HG03159 (cell line): Measurements from ENCODE around the gene RPUSD1.
"Not testable (repeated sequence)": the region's sequence is repeated elsewhere in the genome, so short reads cannot be mapped to it uniquely, and the experiment has no call there.

Experiments
- ATAC-seq: cut with Tn5 transposase; IDR thresholded peaks from one replicate; pipeline ENCODE4 v1.9.1; 2021; ENCODE audit warnings: mild to moderate bottlenecking, moderate library complexity; ENCODE audit not compliant: unreplicated experiment

The RPUSD1 gene

DNA sequence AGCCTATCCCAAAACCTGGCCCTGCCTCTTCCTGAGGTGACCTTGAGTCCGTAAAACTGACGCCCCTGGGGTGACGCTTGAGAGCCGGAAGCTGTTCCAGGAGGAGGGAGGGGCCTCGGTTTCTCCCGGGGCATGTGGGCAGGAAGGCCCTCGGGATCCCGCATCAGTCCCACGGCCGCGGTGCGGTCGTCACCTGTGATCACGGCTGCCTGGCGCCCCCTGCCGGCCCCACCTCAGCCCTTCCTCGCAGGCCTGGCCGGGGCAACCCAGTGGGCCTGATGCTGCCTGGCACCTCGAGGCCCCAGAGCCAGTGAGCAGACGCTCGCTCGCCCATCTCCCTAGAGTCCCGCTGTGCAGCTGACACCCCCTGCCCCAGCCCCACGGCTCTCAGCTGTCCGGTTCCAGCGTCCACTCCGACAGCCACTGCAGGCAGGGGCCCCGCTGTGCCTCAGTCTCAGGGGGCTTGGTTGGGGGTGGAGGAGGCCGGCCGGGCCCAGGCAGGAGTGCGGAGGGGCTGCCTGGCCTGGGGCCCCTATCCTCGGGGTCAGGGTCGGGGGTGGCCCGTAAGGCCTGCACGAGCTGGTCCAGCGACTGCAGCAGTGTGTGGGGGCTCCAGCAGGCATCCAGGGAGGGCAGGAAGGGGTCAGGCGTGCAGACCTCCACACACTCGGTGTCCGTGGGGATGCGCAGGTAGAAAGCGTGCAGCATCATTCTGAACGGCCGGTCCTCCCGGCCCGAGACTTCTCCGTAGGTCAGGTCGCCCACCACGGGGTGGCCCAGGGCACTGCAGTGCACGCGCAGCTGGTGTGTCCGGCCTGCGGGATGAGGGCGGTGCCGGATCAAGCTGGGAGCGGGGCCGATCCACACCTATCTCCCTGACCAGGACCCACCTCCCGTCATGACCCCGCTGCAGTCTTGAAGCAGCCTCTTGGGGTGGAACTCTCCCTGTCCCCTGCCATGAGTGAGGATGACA is 2.3 kb downstream of the RPUSD1 start:
- no peak for ATAC-seq

- ATAC-seq: no peak
Observed at GRCh38 chr16:784431-784830, 3.8 kb downstream of the RPUSD1 start.

- ATAC-seq: no peak
Observed at GRCh38 chr16:783404-784161, 4.6 kb downstream of the RPUSD1 start.

DNA sequence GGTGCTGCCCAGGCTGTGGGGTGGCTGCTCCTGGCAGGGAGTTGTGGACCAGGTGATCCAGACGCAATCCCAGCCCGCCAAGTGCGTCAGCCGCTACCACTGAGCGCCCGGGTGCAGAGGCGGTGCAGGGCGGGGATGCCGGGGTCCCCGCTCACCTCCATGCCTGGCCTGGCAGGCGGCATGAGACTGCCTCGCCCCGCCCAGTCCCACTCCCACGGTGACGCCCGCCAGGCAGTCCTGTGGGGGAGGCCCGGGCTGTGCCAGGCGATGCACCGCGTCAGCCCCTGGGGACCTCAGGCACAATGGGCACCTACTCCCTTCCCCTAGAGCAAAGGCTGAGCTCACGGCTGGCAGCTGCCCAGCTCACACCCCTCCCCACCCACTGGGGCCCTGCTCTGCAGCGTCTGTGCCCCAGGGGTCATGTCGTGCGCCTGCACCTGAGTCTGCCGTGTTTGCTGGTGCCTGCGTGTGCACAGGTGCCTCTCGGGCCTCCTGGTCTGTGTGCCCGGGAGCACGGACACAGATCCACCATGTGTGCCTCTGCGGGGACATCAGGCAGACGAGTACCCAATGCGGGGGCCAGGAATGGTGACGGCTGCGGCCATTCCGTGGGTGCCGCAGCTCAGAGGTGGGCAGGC is 5.3 kb downstream of the RPUSD1 start:
- ATAC-seq: no peak

GRCh38 chr16:782258-782657 is 5.9 kb downstream of the RPUSD1 start:
- no peak for ATAC-seq

- no peak for ATAC-seq
Observed at GRCh38 chr16:781346-782010, 6.7 kb downstream of the RPUSD1 start.

- no peak for ATAC-seq
Observed at GRCh38 chr16:780296-780695, 7.9 kb downstream of the RPUSD1 start.

DNA sequence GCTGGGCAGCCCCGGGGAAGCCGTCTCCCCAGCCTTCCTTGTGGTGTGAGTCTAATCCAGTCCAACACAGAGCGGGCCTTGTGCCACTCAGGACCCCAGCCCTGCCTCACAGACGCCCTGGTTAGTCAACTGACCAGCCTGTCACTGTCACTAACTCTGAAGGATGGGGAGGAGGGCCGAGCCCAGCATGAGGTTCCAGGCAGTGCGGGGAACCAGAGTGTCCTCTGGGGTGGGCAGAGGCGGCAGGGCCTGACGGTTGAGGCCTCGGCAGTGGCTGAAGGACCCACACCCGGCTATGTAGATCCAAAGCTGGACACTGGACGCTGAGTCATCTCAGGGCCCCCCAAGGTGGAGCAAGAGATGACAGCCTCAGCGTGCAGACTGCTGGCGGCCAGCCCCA is 8.6 kb downstream of the RPUSD1 start:
- ATAC-seq: no peak

DNA sequence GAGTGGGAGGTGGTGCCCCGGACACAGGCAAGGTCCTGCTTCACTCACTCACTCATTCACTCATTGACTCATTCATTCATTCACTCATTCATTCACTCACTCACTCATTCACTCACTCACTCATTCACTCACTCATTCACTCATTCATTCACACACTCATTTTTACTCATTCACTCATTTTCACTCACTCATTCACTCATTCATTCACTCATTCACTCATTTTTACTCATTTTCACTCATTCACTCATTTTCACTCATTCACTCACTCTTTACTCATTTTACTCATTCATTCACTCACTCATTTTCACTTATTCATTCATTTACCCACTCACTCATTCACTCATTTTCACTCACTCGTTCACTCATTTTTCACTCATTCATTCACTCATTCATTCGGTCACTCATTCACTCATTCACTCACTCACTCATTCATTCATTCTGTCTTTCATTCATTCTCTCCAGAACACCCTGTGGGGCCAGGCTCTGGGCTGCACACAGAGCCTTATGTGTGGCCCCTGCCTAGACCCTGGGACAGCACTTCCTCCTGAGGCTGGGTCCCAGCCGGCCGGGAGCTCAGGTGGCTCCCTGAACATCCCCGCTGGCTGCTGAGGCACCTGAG is 9.2 kb downstream of the RPUSD1 start:
- no peak for ATAC-seq

DNA sequence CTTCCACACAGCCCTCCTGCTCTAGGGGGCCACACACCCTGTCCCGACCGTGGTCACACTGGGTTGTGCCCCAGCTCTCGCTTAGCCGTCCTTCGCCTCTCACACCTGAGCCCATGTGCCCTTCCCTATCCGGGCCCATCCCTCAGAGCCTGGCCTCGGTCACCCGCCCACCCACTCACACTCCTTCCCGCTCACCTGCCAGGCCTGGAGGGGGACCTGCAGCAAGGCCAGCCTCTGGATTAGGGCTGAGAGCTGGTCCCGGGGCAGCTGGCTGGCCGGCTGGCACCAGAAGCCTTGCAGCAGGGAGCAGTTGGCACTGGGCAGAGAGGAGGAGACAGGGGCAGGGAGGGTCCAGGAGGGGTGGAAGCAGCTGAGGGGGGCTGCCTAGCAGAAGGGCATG is 9.7 kb downstream of the RPUSD1 start:
- no peak for ATAC-seq

- ATAC-seq: no peak
Observed at GRCh38 chr16:777826-778225, 10.4 kb downstream of the RPUSD1 start.

DNA sequence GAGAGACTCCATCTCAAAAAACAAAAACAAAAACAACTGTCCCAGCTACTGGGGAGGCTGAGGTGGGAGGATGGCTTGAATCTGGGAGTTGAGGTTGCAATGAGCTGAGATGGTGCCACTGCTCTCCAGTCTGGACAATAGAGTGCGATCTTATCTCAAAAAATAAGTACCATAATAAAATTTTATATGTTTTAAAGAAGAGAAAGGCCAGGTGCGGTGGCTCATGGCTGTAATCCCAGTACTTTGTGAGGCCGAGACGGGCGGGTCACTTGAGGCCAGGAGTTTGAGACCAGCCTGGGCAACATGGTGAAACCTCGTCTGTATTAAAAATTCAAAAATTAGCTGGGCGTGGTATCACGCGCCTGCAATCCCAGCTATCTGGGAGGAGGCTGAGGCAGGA is 11.4 kb downstream of the RPUSD1 start:
- ATAC-seq: no peak

DNA sequence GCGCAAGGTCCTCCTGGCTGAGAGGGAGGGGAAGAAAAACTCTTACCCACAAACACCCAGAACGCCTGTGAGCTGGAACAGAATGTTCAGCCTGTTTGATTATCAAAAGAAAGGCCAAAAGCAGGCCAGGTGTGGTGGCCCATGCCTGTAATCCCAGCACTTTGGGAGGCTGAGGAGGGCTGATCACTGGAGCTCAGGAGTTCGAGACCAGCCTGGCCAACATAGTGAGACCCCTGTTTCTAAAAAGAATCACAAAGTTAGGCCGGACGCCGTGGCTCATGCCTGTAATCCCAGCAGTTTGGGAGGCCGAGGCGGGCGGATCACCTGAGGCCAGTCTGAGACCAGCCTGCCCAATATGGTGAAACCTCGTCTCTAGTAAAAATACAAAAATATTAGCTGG is 11.9 kb downstream of the RPUSD1 start:
- ATAC-seq: not testable (repeated sequence)

GRCh38 chr16:775236-775796 is 12.9 kb downstream of the RPUSD1 start:
- no peak for ATAC-seq

GRCh38 chr16:774086-775001 is 13.8 kb downstream of the RPUSD1 start:
- ATAC-seq: no peak

GRCh38 chr16:772959-773358 is 15.2 kb downstream of the RPUSD1 start:
- no peak for ATAC-seq

- no peak for ATAC-seq
Observed at GRCh38 chr16:770411-770810, 17.8 kb downstream of the RPUSD1 start.

- ATAC-seq: no peak
Observed at GRCh38 chr16:769934-770333, 18.2 kb downstream of the RPUSD1 start.

- no peak for ATAC-seq
Observed at GRCh38 chr16:769184-769784, 18.9 kb downstream of the RPUSD1 start.
